A673 (cell line): ENCODE results near the gene CGREF1. TPM values are rescaled to one million over a fixed set of nuclear protein-coding genes. Genes with fewer than 3 reads are reported as not detected.

Experiments used
- BruUV-seq: library from RNA; stranded (reverse); fragments of 400-500 nt; replicated peaks from 2 replicates; lab custom pipeline; 2021; lab: Mats Ljungman, UMichigan
- CTCF ChIA-PET: fragments of 300-600 bp; sonication (Branson Sonifier 250); formaldehyde crosslinking; loops from one replicate; lab custom pipeline; 2022; ENCODE audit warnings: antibody characterized with exemption; lab: Charles Lee
- POLR2A ChIA-PET: fragments of 300-600 bp; sonication (Branson Sonifier 250); formaldehyde crosslinking; loops from one replicate; lab custom pipeline; 2022; ENCODE audit warnings: antibody characterized with exemption; ENCODE audit not compliant: low non-redundant PET; lab: Charles Lee
- DNase-seq: peaks from one replicate; pipeline ENCODE4 v3.0.0-alpha.2; 2015; ENCODE audit warnings: low spot score
- H3K27ac ChIP-seq: fragments of 200-600 bp; sonication (generic); 2 replicates; pipeline ENCODE4 v1.5.1; 2016; ENCODE audit warnings: mixed run types, low read depth, mild to moderate bottlenecking, mixed read lengths, antibody characterized with exemption, low read length; ENCODE audit not compliant: poor library complexity, severe bottlenecking
- H3K27me3 ChIP-seq: fragments of 200-600 bp; sonication (generic); replicated peaks from 2 replicates; pipeline ENCODE4 v1.6.1; 2017; ENCODE audit warnings: mixed run types, low read depth, mild to moderate bottlenecking, mixed read lengths, antibody characterized with exemption, low read length; ENCODE audit not compliant: insufficient read depth, poor library complexity
- H3K36me3 ChIP-seq: fragments of 200-600 bp; sonication (generic); 2 replicates; pipeline ENCODE4 v1.6.1; 2016; ENCODE audit warnings: mixed run types, mild to moderate bottlenecking, mixed read lengths, antibody characterized with exemption, low read length; ENCODE audit not compliant: insufficient read depth, poor library complexity, severe bottlenecking
- H3K4me1 ChIP-seq: fragments of 200-600 bp; sonication (generic); 2 replicates; pipeline ENCODE4 v1.6.1; 2017; ENCODE audit warnings: mixed run types, mild to moderate bottlenecking, mixed read lengths, antibody characterized with exemption, low read length; ENCODE audit not compliant: insufficient read depth, poor library complexity, severe bottlenecking
- H3K4me3 ChIP-seq: fragments of 200-600 bp; sonication (generic); 2 replicates; pipeline ENCODE4 v1.5.1; 2016; ENCODE audit warnings: low read depth, mixed run types, mild to moderate bottlenecking, mixed read lengths, low read length; ENCODE audit not compliant: poor library complexity, severe bottlenecking
- H3K9me3 ChIP-seq: fragments of 200-600 bp; sonication (generic); 2 replicates; pipeline ENCODE4 v1.6.1; 2016; ENCODE audit warnings: mixed run types, low read depth, mild to moderate bottlenecking, mixed read lengths, antibody characterized with exemption, low read length; ENCODE audit not compliant: poor library complexity, severe bottlenecking
- EZH2 ChIP-seq: fragments of 200-600 bp; sonication (generic); IDR thresholded peaks from 2 replicates; pipeline ENCODE4 v1.6.1; 2017; ENCODE audit warnings: borderline replicate concordance, low read depth, mild to moderate bottlenecking, mixed read lengths, antibody characterized with exemption, low read length; ENCODE audit not compliant: poor library complexity, severe bottlenecking
- intact Hi-C: fragments of 100-400 bp; cut with micrococcal nuclease; formaldehyde crosslinking; loops from one replicate; pipeline ENCODE4 v1.10.0; 2022; ENCODE audit not compliant: unreplicated experiment
- total RNA-seq: library from RNA; stranded (reverse); gene quantifications from 2 replicates; pipeline ENCODE4 v1.2.3, GENCODE V29; 2021
- TF ChIP-seq, protein P1 (sequence below): fragments of 300-800, 200-600 bp; sonication (generic); conservative IDR thresholded peaks from 2 replicates; pipeline ENCODE4 v1.5.1; 2017; ENCODE audit warnings: low read depth, mild to moderate bottlenecking, antibody characterized with exemption, low read length, moderate library complexity, mixed read lengths

CGREF1 gene
- total RNA-seq, 1 experiment from 2014 or later, result 8.4 TPM

GRCh38 chr2:27158468-27158867 lies 39.5 kb upstream of the CGREF1 start:
- Histone ChIP-seq H3K4me3 (no peak overlapping the region), H3K4me1 (no peaks in the 10 kb centered on the region), H3K9me3 (no peaks in the 10 kb centered on the region), H3K27me3 (no peaks in the 10 kb centered on the region), H3K27ac (no peak overlapping the region), H3K36me3 (no peaks in the 10 kb centered on the region)
- POLR2A ChIA-PET, result interaction anchor here (0.6 kb wide), 1 partner anchor 702 kb away, joined by 12 read pairs; no protein-coding TSS in a partner anchor
- intact Hi-C loops, result no loop called here
- no TSS peak for BruUV-seq
- TF ChIP-seq, protein P1, sequence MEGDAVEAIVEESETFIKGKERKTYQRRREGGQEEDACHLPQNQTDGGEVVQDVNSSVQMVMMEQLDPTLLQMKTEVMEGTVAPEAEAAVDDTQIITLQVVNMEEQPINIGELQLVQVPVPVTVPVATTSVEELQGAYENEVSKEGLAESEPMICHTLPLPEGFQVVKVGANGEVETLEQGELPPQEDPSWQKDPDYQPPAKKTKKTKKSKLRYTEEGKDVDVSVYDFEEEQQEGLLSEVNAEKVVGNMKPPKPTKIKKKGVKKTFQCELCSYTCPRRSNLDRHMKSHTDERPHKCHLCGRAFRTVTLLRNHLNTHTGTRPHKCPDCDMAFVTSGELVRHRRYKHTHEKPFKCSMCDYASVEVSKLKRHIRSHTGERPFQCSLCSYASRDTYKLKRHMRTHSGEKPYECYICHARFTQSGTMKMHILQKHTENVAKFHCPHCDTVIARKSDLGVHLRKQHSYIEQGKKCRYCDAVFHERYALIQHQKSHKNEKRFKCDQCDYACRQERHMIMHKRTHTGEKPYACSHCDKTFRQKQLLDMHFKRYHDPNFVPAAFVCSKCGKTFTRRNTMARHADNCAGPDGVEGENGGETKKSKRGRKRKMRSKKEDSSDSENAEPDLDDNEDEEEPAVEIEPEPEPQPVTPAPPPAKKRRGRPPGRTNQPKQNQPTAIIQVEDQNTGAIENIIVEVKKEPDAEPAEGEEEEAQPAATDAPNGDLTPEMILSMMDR, result no peak
- TF ChIP-seq EZH2, result no peak
- DNase-seq, result no peak
- CTCF ChIA-PET, result no interaction called here

DNA sequence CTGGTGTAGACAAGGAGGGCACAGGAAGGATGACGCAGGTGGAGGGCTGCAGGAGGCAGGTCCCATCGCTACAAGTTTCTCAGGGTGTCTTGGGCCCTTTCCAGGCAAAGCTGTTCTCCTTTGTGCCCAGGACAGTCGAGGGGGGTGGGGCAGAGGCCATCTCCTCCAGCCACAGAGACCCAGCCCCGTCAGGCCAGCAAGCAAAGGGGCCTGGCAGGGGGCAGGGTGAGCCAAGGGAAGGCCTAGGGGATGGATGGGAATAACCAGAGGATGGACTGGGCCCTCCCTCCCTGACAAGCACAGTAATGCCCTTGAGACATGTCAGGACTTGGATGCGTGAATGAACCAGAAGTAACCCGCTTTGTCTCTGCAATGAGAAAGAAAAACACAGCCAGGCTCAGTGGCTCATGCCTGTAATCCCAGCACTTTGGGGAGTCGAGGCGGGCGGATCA lies 36.2 kb upstream of the CGREF1 start:
- TF ChIP-seq, protein P1, result no peak
- TF ChIP-seq EZH2, result no peak
- no peaks in the 10 kb centered on the region for H3K27me3 ChIP-seq
- BruUV-seq, result no TSS peak
- POLR2A ChIA-PET, result interaction anchor here (0.7 kb wide), 1 partner anchor 53 kb away, joined by 3 read pairs; no protein-coding TSS in a partner anchor
- DNase-seq, result no peak
- H3K9me3 ChIP-seq, result no peaks in the 10 kb centered on the region
- H3K36me3 ChIP-seq, result no peaks in the 10 kb centered on the region
- H3K4me3 ChIP-seq, result no peak overlapping the region
- no peak overlapping the region for H3K27ac ChIP-seq
- H3K4me1 ChIP-seq, result no peaks in the 10 kb centered on the region
- CTCF ChIA-PET, result no interaction called here
- intact Hi-C loops, result no loop called here

- intact Hi-C loops, result no loop called here
- BruUV-seq, result no TSS peak
- Histone ChIP-seq H3K9me3 (no peaks in the 10 kb centered on the region), H3K27me3 (no peaks in the 10 kb centered on the region), H3K4me3 (no peak overlapping the region), H3K36me3 (no peaks in the 10 kb centered on the region), H3K4me1 (no peaks in the 10 kb centered on the region), H3K27ac (no peak overlapping the region)
- CTCF ChIA-PET, result no interaction called here
- DNase-seq, result no peak
- POLR2A ChIA-PET, result interaction anchor here (0.7 kb wide), 1 partner anchor 53 kb away, joined by 3 read pairs; no protein-coding TSS in a partner anchor
- TF ChIP-seq, protein P1, result no peak
- no peak for TF ChIP-seq EZH2
Observed at GRCh38 chr2:27154488-27154887, 35.6 kb upstream of the CGREF1 start.
